HUES48 (cell line): ENCODE measurements around the gene MASP1.

Experiments used
- H3K27ac ChIP-seq: one replicate; pipeline ENCODE4 v1.7.0; 2013; ENCODE audit warnings: low read depth, low read length, inconsistent platforms
- H3K27me3 ChIP-seq: 2 replicates; pipeline ENCODE4 v1.6.1; 2013; ENCODE audit warnings: mild to moderate bottlenecking, low read length; ENCODE audit not compliant: control insufficient read depth, insufficient read depth
- H3K36me3 ChIP-seq: 2 replicates; pipeline ENCODE4 v1.6.1; 2013; ENCODE audit warnings: low read length; ENCODE audit not compliant: control insufficient read depth, insufficient read depth
- H3K4me1 ChIP-seq: 2 replicates; pipeline ENCODE4 v1.6.1; 2013; ENCODE audit warnings: mild to moderate bottlenecking, low read length; ENCODE audit not compliant: control insufficient read depth, insufficient read depth
- H3K4me3 ChIP-seq: 2 replicates; pipeline ENCODE4 v1.5.1; 2013; ENCODE audit warnings: mild to moderate bottlenecking, low read depth, low read length
- H3K9ac ChIP-seq: 2 replicates; pipeline ENCODE4 v1.6.1; 2013; ENCODE audit warnings: mild to moderate bottlenecking, low read depth, low read length, moderate library complexity
- H3K9me3 ChIP-seq: 2 replicates; pipeline ENCODE4 v1.6.1; 2013; ENCODE audit warnings: low read length; ENCODE audit not compliant: control insufficient read depth, insufficient read depth

The MASP1 gene

DNA sequence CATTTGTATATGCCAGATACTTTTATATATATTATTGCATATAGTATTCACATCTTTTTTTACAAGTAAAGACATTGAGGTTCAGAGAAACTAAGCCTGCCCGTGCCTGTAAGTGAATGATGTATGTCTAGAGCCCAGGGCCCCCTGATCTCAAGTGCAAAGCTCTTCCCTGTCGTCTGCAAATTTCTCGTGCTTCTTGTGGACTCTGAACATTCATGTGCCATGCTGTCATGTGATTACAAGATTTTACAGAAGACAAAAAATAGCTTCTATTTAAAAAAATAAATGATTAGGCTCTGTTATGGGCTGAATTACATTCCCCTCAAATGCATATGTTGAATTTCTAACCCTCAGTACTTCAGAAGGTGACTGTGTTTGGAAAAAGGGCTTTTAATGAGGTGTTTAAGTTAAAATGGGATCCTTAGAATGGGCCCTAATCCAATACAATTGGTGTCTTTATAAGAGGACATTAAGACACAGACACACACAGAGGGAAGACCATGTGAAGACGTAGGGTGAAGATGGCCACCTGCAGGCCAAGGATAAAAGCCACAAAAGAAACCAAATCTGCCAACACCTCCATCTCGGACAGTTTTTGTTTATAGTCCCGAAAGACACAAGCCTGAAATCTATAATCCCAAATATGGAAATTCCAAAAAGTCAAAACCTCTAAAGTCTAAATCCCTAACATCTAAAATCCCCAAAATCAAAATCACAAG is 3.9 kb upstream of the MASP1 start:
- no peak overlapping the region for H3K27ac ChIP-seq

GRCh38 chr3:187293516-187294430 is 2.2 kb upstream of the MASP1 start:
- H3K9ac ChIP-seq, result no peak overlapping the region
- H3K27ac ChIP-seq, result no peak overlapping the region
- no peaks in the 10 kb centered on the region for H3K9me3 ChIP-seq
- no peak overlapping the region for H3K4me3 ChIP-seq
- H3K36me3 ChIP-seq, result no peaks in the 10 kb centered on the region
- peaks cover 25% of the 10 kb centered on the region for H3K4me1 ChIP-seq
- H3K27me3 ChIP-seq, result 0 out of 2 replicates have a peak, but pooled peaks cover 20% of the 10 kb centered on the region

More for the DNA sequence above, 3.9 kb upstream of the MASP1 start:
- H3K36me3 ChIP-seq, result no peaks in the 10 kb centered on the region
- no peak overlapping the region for H3K4me3 ChIP-seq
- no peak overlapping the region for H3K9ac ChIP-seq
- H3K4me1 ChIP-seq, result peaks cover 25% of the 10 kb centered on the region
- 0 out of 2 replicates have a peak, but pooled peaks cover 11% of the 10 kb centered on the region for H3K27me3 ChIP-seq
- no peaks in the 10 kb centered on the region for H3K9me3 ChIP-seq

GRCh38 chr3:187292631-187293515 is 1.3 kb upstream of the MASP1 start:
- Histone ChIP-seq H3K36me3 (no peaks in the 10 kb centered on the region), H3K27ac (no peak overlapping the region), H3K4me3 (no peak overlapping the region), H3K4me1 (peaks cover 25% of the 10 kb centered on the region), H3K27me3 (0 out of 2 replicates have a peak, but pooled peaks cover 20% of the 10 kb centered on the region), H3K9ac (no peak overlapping the region), H3K9me3 (no peaks in the 10 kb centered on the region)

GRCh38 chr3:187292181-187292580 is 644 bp upstream of the MASP1 start:
- Histone ChIP-seq H3K36me3 (no peaks in the 10 kb centered on the region), H3K4me3 (peak overlapping the region; percentile 63), H3K27ac (no peak overlapping the region), H3K27me3 (0 out of 2 replicates have a peak, but pooled peaks cover 20% of the 10 kb centered on the region), H3K9me3 (no peaks in the 10 kb centered on the region), H3K9ac (no peak overlapping the region), H3K4me1 (peaks cover 25% of the 10 kb centered on the region)

- Histone ChIP-seq H3K27ac (no peak overlapping the region), H3K4me1 (peaks cover 27% of the 10 kb centered on the region), H3K36me3 (no peaks in the 10 kb centered on the region), H3K4me3 (peak overlapping the region; percentile 63), H3K9ac (no peak overlapping the region), H3K27me3 (0 out of 2 replicates have a peak, but pooled peaks cover 20% of the 10 kb centered on the region), H3K9me3 (no peaks in the 10 kb centered on the region)
These were observed 481 bp downstream of the MASP1 start for GRCh38 chr3:187291001-187291511.

DNA sequence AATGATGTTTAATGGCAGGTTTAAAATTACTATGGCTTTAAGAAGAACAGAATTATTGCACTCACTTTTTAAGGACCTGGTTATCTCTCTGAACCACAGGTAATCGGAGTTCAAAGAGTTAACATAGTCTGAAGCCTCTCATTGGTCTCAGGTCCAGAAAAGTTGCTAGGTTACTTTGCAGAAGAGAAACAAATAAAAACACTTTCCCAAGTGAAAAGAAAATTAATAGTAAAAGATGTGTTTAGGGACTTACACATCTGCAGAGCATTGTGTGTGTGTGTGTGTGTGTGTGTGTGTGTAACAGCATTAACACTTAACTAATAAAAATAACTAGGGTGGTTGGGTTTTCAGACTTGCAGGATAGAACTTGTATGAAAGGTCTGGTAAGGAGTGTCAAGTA is 1.0 kb downstream of the MASP1 start:
- Histone ChIP-seq H3K36me3 (no peaks in the 10 kb centered on the region), H3K27ac (no peak overlapping the region), H3K9me3 (no peaks in the 10 kb centered on the region), H3K4me3 (no peak overlapping the region), H3K4me1 (peaks cover 23% of the 10 kb centered on the region), H3K9ac (no peak overlapping the region), H3K27me3 (0 out of 2 replicates have a peak, but pooled peaks cover 20% of the 10 kb centered on the region)

DNA sequence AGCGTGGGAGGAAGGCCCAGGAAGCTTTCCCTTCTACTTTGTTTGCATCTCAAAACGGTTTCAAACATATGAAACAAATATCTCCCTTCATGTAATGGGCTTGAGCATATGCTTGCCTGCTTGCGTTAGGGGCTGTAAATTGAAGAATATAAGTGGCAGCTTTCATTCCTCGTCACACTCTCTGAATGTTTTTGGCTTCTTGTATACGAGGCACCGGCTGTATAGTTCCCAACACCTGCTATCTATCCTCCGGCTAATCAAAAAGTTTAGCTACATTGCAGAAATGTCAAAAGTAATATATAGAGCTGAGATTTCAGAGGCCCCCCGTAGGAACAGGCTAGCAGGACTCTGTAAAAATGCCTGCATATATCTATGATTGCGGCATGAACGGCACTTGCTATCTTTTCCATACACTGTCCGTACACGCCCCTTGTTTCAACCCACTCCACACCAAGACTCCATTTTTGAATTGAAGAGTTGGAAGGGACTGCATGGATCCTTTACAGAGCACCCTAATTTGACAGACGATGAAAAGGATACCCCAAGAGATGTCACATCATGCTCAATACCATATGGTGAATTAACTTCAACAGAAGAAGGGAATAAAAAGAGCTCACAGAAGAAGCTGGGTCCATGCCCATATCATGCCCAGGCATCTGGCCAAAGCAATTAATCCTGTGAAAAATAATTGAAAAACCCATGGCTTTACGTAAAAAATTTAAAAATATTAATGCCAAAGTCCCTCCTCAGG is 2.5 kb downstream of the MASP1 start:
- Histone ChIP-seq H3K27ac (no peak overlapping the region), H3K27me3 (0 out of 2 replicates have a peak, but pooled peaks cover 20% of the 10 kb centered on the region), H3K4me3 (no peak overlapping the region), H3K9ac (no peak overlapping the region), H3K36me3 (no peaks in the 10 kb centered on the region), H3K4me1 (peaks cover 23% of the 10 kb centered on the region), H3K9me3 (no peaks in the 10 kb centered on the region)

- no peaks in the 10 kb centered on the region for H3K36me3 ChIP-seq
- no peak overlapping the region for H3K27ac ChIP-seq
- no peaks in the 10 kb centered on the region for H3K9me3 ChIP-seq
- H3K9ac ChIP-seq, result no peak overlapping the region
- H3K4me3 ChIP-seq, result no peak overlapping the region
- H3K4me1 ChIP-seq, result peaks cover 21% of the 10 kb centered on the region
- 0 out of 2 replicates have a peak, but pooled peaks cover 20% of the 10 kb centered on the region for H3K27me3 ChIP-seq
These were observed 3.2 kb downstream of the MASP1 start for GRCh38 chr3:187288131-187288854.

DNA sequence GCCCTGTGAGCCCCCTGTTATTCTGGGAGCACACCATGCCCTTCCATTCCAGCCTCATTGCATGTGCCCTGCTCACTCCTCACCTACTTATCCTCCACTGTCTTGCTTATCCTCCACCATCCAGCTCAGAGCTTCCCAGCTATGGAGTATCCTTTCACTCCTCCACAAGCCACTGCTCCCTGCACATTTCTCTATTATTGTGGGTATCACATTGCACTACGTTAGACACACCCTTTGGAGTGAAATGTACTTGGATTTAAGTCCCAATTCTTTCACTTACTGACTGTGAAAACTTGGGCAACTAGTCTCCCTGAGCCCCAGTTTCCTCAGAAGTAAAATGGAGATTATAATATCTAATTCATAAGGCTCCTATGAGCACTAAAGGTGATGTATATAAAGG is 4.3 kb downstream of the MASP1 start:
- Histone ChIP-seq H3K4me3 (no peak overlapping the region), H3K36me3 (no peaks in the 10 kb centered on the region), H3K9me3 (no peaks in the 10 kb centered on the region), H3K9ac (no peak overlapping the region), H3K4me1 (peaks cover 17% of the 10 kb centered on the region), H3K27me3 (0 out of 2 replicates have a peak, but pooled peaks cover 14% of the 10 kb centered on the region), H3K27ac (no peak overlapping the region)
